ENCODE data around the gene GABBR2. TPM values are rescaled to one million over a fixed set of nuclear protein-coding genes. Genes with fewer than 3 reads are reported as not detected.

The GABBR2 gene
- polyA plus RNA-seq, 1 of the 3 experiments (the other 2 are of a cell fraction) = not detected

DNA sequence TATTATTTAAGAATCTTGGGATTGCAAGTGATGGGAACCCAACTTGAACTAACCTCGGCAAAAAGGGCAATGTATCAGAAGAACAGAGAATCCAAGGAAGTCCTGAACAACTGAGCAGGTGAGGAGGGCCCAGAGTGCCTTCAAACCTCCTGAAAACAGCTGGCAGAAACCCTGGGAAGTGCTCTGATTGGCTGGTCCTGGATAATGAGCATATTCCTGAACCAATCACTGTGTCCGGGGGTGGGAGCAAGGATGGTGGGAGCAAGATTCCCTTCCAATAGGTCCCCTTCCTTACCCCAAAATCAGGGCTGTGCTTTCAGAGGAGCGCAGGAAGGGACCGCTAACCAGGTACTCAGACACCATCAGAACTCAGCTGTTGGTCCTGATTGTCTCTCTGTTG, 421.4 kb downstream of the GABBR2 start (continued):
- TF ChIP-seq, protein P1, sequence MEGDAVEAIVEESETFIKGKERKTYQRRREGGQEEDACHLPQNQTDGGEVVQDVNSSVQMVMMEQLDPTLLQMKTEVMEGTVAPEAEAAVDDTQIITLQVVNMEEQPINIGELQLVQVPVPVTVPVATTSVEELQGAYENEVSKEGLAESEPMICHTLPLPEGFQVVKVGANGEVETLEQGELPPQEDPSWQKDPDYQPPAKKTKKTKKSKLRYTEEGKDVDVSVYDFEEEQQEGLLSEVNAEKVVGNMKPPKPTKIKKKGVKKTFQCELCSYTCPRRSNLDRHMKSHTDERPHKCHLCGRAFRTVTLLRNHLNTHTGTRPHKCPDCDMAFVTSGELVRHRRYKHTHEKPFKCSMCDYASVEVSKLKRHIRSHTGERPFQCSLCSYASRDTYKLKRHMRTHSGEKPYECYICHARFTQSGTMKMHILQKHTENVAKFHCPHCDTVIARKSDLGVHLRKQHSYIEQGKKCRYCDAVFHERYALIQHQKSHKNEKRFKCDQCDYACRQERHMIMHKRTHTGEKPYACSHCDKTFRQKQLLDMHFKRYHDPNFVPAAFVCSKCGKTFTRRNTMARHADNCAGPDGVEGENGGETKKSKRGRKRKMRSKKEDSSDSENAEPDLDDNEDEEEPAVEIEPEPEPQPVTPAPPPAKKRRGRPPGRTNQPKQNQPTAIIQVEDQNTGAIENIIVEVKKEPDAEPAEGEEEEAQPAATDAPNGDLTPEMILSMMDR (IDR thresholded peaks at IDR 0.05) = no peak
- TF ChIP-seq FOXM1 (IDR thresholded peaks at IDR 0.05; ENCODE audit: low read depth) (no peak), CHD2 (IDR thresholded peaks at IDR 0.05; ENCODE audit: low read length, partially characterized antibody) (no peak)
- TF ChIP-seq, protein P2, sequence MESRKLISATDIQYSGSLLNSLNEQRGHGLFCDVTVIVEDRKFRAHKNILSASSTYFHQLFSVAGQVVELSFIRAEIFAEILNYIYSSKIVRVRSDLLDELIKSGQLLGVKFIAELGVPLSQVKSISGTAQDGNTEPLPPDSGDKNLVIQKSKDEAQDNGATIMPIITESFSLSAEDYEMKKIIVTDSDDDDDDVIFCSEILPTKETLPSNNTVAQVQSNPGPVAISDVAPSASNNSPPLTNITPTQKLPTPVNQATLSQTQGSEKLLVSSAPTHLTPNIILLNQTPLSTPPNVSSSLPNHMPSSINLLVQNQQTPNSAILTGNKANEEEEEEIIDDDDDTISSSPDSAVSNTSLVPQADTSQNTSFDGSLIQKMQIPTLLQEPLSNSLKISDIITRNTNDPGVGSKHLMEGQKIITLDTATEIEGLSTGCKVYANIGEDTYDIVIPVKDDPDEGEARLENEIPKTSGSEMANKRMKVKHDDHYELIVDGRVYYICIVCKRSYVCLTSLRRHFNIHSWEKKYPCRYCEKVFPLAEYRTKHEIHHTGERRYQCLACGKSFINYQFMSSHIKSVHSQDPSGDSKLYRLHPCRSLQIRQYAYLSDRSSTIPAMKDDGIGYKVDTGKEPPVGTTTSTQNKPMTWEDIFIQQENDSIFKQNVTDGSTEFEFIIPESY (IDR thresholded peaks at IDR 0.05; ENCODE audit: borderline replicate concordance, low read depth) = no peak

DNA sequence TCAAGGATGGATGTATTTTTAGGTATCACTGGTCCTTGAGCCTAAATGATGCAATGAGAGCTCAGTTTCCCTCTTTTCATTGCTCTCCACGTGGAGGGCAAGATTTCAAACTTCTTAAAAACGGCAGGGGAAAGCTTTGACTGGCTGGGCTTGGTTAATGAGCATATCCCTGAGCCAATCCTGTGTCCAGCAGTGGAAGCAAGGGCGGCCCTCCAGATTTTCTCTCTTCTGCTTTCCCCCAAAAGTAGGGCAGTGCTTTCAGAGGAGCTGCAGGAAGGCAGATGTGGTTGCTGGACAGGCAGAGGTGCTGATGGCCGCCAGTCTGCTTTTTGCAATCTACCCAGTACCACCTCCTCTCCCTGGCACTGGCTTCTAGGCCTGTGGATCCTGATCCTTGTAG, 423.3 kb downstream of the GABBR2 start:
- CTCF ChIA-PET = interaction anchor here (1.1 to 3.1 kb wide), 3 partner anchors 16 to 30 kb away, joined by 3 to 13 read pairs (median 3); no protein-coding TSS in a partner anchor
- DNase-seq = no peak
- WGBS (ENCODE audit: low lambda C conversion rate) = 28% methylated on average over 4 of the region's 4 CpGs
- no peak overlapping the region for H2AFZ ChIP-seq (ENCODE audit: low read depth)
- H3K9me3 ChIP-seq = no peaks in the 10 kb centered on the region
- H4K20me1 ChIP-seq (ENCODE audit: insufficient read depth) = no peaks in the 10 kb centered on the region
- POLR2A ChIA-PET = no interaction called here
- H3K9me2 ChIP-seq = no peaks in the 10 kb centered on the region
- peaks cover 8% of the 10 kb centered on the region; the same call in 1 of the 2 replicates for H3K27me3 ChIP-seq (ENCODE audit: insufficient read depth)
- peaks cover 0 to 14% of the 10 kb centered on the region in 2 experiments; a peak in 2 of 4 replicates for H3K4me1 ChIP-seq (ENCODE audit: control insufficient read depth in 1 of 2, insufficient read depth in 2 of 2, low read depth in 1 of 2, low read length in 1 of 2)
- no peaks in the 10 kb centered on the region for H3K79me2 ChIP-seq (ENCODE audit: insufficient read depth)
- H3K9ac ChIP-seq = no peak overlapping the region
- no peaks in the 10 kb centered on the region for H3K36me3 ChIP-seq (replicated peaks in 1 of 2; ENCODE audit: control insufficient read depth in 1 of 2, insufficient read depth in 2 of 2, low read length in 1 of 2)
- no peak overlapping the region for H3K4me2 ChIP-seq
- H3K27ac ChIP-seq (ENCODE audit: low read depth in 2 of 2, low read length in 1 of 2) = no peak overlapping the region
- H3F3A ChIP-seq (replicated peaks; ENCODE audit: insufficient read depth) = no peaks in the 10 kb centered on the region
- TF ChIP-seq SMC3 (IDR thresholded peaks at IDR 0.05; ENCODE audit: low read depth, low read length) (no peak), TCF12 (IDR thresholded peaks at IDR 0.05) (no peak), JUND (IDR thresholded peaks at IDR 0.05) (no peak), SIN3A (IDR thresholded peaks at IDR 0.05; ENCODE audit: borderline replicate concordance, low read depth, low read length) (no peak), EP300 (IDR thresholded peaks at IDR 0.05; ENCODE audit: borderline replicate concordance in 1 of 2, low read depth in 1 of 2, low read length in 1 of 2) (no peak), MEF2A (IDR thresholded peaks at IDR 0.05; ENCODE audit: borderline replicate concordance, low read depth) (no peak)
- TF ChIP-seq, protein P3, sequence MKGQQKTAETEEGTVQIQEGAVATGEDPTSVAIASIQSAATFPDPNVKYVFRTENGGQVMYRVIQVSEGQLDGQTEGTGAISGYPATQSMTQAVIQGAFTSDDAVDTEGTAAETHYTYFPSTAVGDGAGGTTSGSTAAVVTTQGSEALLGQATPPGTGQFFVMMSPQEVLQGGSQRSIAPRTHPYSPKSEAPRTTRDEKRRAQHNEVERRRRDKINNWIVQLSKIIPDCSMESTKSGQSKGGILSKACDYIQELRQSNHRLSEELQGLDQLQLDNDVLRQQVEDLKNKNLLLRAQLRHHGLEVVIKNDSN (IDR thresholded peaks at IDR 0.05; ENCODE audit: borderline replicate concordance, low read depth) = no peak
- TF ChIP-seq, protein P4, sequence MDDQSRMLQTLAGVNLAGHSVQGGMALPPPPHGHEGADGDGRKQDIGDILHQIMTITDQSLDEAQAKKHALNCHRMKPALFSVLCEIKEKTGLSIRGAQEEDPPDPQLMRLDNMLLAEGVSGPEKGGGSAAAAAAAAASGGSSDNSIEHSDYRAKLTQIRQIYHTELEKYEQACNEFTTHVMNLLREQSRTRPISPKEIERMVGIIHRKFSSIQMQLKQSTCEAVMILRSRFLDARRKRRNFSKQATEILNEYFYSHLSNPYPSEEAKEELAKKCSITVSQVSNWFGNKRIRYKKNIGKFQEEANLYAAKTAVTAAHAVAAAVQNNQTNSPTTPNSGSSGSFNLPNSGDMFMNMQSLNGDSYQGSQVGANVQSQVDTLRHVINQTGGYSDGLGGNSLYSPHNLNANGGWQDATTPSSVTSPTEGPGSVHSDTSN (IDR thresholded peaks at IDR 0.05) = no peak
- TF ChIP-seq, protein P5, sequence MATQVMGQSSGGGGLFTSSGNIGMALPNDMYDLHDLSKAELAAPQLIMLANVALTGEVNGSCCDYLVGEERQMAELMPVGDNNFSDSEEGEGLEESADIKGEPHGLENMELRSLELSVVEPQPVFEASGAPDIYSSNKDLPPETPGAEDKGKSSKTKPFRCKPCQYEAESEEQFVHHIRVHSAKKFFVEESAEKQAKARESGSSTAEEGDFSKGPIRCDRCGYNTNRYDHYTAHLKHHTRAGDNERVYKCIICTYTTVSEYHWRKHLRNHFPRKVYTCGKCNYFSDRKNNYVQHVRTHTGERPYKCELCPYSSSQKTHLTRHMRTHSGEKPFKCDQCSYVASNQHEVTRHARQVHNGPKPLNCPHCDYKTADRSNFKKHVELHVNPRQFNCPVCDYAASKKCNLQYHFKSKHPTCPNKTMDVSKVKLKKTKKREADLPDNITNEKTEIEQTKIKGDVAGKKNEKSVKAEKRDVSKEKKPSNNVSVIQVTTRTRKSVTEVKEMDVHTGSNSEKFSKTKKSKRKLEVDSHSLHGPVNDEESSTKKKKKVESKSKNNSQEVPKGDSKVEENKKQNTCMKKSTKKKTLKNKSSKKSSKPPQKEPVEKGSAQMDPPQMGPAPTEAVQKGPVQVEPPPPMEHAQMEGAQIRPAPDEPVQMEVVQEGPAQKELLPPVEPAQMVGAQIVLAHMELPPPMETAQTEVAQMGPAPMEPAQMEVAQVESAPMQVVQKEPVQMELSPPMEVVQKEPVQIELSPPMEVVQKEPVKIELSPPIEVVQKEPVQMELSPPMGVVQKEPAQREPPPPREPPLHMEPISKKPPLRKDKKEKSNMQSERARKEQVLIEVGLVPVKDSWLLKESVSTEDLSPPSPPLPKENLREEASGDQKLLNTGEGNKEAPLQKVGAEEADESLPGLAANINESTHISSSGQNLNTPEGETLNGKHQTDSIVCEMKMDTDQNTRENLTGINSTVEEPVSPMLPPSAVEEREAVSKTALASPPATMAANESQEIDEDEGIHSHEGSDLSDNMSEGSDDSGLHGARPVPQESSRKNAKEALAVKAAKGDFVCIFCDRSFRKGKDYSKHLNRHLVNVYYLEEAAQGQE (IDR thresholded peaks at IDR 0.05; ENCODE audit: low read depth, low read length) = no peak
- TF ChIP-seq, protein P6, sequence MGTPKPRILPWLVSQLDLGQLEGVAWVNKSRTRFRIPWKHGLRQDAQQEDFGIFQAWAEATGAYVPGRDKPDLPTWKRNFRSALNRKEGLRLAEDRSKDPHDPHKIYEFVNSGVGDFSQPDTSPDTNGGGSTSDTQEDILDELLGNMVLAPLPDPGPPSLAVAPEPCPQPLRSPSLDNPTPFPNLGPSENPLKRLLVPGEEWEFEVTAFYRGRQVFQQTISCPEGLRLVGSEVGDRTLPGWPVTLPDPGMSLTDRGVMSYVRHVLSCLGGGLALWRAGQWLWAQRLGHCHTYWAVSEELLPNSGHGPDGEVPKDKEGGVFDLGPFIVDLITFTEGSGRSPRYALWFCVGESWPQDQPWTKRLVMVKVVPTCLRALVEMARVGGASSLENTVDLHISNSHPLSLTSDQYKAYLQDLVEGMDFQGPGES (IDR thresholded peaks at IDR 0.05; ENCODE audit: low read depth, low read length) = no peak
- no peak overlapping the region for H3K4me3 ChIP-seq (ENCODE audit: low read depth in 2 of 2, low read length in 1 of 2)
